H1 (cell line): ENCODE results near the gene DRD5. TPM values are rescaled to one million over a fixed set of nuclear protein-coding genes. Genes with fewer than 3 reads are reported as not detected.

Source experiments
- CTCF ChIA-PET: fragments of 300-600 bp; sonication (Branson Sonifier 250); formaldehyde crosslinking; loops from one replicate; lab custom pipeline; 2021; ENCODE audit not compliant: partially characterized antibody; lab: Charles Lee
- POLR2A ChIA-PET: fragments of 300-600 bp; sonication (Branson Sonifier 250); formaldehyde crosslinking; loops from one replicate; lab custom pipeline; 2021; ENCODE audit warnings: inconsistent platforms; ENCODE audit not compliant: partially characterized antibody; lab: Charles Lee
- DNase-seq, 2 experiments: peaks; one replicate each; pipeline versions ENCODE4 v3.0.0 to v3.0.0-alpha.2; 2010 to 2022; ENCODE audit warnings: low spot score in 2 of 2, low read depth in 1 of 2, mixed read lengths in 1 of 2
- FAIRE-seq: peaks from 2 replicates; lab custom pipeline; 2011; peaks lifted over from hg19 to GRCh38; lab: Jason Lieb, UNC
- H2AFZ ChIP-seq: 2 replicates; pipeline ENCODE4 v1.8.1; 2012; ENCODE audit warnings: low read length, inconsistent platforms
- H2AK5ac ChIP-seq: 2 replicates; pipeline ENCODE4 v1.6.1; 2013; ENCODE audit warnings: low read depth, low read length
- H2BK120ac ChIP-seq: replicated peaks from 2 replicates; pipeline ENCODE3; 2013; ENCODE audit warnings: low read depth, low read length, inconsistent platforms
- H2BK12ac ChIP-seq: 2 replicates; pipeline ENCODE4 v1.6.1; 2013; ENCODE audit warnings: low read depth, low read length
- H2BK15ac ChIP-seq: 2 replicates; pipeline ENCODE4 v1.6.1; 2013; ENCODE audit warnings: low read length
- H2BK20ac ChIP-seq: 2 replicates; pipeline ENCODE4 v1.6.1; 2013; ENCODE audit warnings: low read length
- H2BK5ac ChIP-seq: 2 replicates; pipeline ENCODE4 v1.6.1; 2013; ENCODE audit warnings: low read depth, low read length
- H3K14ac ChIP-seq: 2 replicates; pipeline ENCODE4 v1.6.1; 2013; ENCODE audit warnings: inconsistent platforms; ENCODE audit not compliant: insufficient read length
- H3K18ac ChIP-seq: 2 replicates; pipeline ENCODE4 v1.6.1; 2013; ENCODE audit warnings: low read length; ENCODE audit errors: extremely low read depth
- H3K23ac ChIP-seq: 2 replicates; pipeline ENCODE4 v1.6.1; 2013; ENCODE audit warnings: inconsistent platforms; ENCODE audit not compliant: insufficient read length
- H3K23me2 ChIP-seq: 2 replicates; pipeline ENCODE4 v1.6.1; 2013; ENCODE audit warnings: low read depth, low read length
- H3K27ac ChIP-seq: 2 replicates; pipeline ENCODE4 v1.6.1; 2011; ENCODE audit warnings: low read depth, low read length, inconsistent platforms
- H3K27me3 ChIP-seq, 4 experiments: replicated peaks in 1 of 4; 1 replicate in 1 of 4; 2 replicates in 3 of 4; pipeline versions ENCODE4 v1.6.1 to v1.8.1; 2011 to 2013; ENCODE audit warnings: low read length in 3 of 4, mild to moderate bottlenecking in 3 of 4, inconsistent platforms in 2 of 4, mixed read lengths in 2 of 4, moderate library complexity in 1 of 4; ENCODE audit not compliant: control insufficient read depth in 3 of 4, insufficient read depth in 3 of 4; ENCODE audit errors: extremely low read depth in 1 of 4
- H3K36me3 ChIP-seq, 4 experiments: 2 replicates each; pipeline versions ENCODE4 v1.6.1 to v1.8.1; 2011 to 2013; ENCODE audit warnings: mild to moderate bottlenecking in 4 of 4, low read length in 3 of 4, moderate library complexity in 2 of 4, control low read depth in 1 of 4, inconsistent platforms in 1 of 4; ENCODE audit not compliant: insufficient read depth in 4 of 4, control insufficient read depth in 2 of 4
- H3K4ac ChIP-seq: replicated peaks from 2 replicates; pipeline ENCODE3; 2013; ENCODE audit warnings: low read length, low read depth, mixed read lengths, inconsistent platforms; ENCODE audit not compliant: insufficient read length
- H3K4me1 ChIP-seq, 4 experiments: replicated peaks in 1 of 4; 1 replicate in 1 of 4; 2 replicates in 3 of 4; pipeline versions ENCODE4 v1.6.1 to v1.8.1; 2011 to 2013; ENCODE audit warnings: low read length in 3 of 4, inconsistent platforms in 2 of 4, mixed read lengths in 1 of 4; ENCODE audit not compliant: insufficient read depth in 4 of 4, control insufficient read depth in 3 of 4
- H3K4me2 ChIP-seq, 2 experiments: 2 replicates each; pipeline versions ENCODE4 v1.6.1 to v1.8.1; 2011 to 2013; ENCODE audit warnings: low read depth in 2 of 2, low read length in 2 of 2, control low read depth in 1 of 2, inconsistent platforms in 1 of 2, mild to moderate bottlenecking in 1 of 2; ENCODE audit not compliant: insufficient read depth in 1 of 2
- H3K4me3 ChIP-seq, 4 experiments: fragments of 200-600, 300-600 bp in 1 of 4; sonication (generic), shearing (Covaris generic), sonication (Bioruptor Twin) in 1 of 4; 2 replicates each; pipeline versions ENCODE4 v1.5.1 to v1.8.1; 2011 to 2016; ENCODE audit warnings: low read length in 4 of 4, low read depth in 3 of 4, control low read depth in 2 of 4, inconsistent platforms in 2 of 4, mild to moderate bottlenecking in 2 of 4, mixed read lengths in 1 of 4, moderate library complexity in 1 of 4; ENCODE audit not compliant: insufficient read depth in 2 of 4; ENCODE audit errors: extremely low read depth in 1 of 4
- H3K56ac ChIP-seq: replicated peaks from 2 replicates; pipeline ENCODE3; 2013; ENCODE audit warnings: low read depth, mild to moderate bottlenecking, mixed read lengths, low read length, inconsistent platforms; ENCODE audit not compliant: insufficient read length
- H3K79me1 ChIP-seq: 2 replicates; pipeline ENCODE4 v1.6.1; 2013; ENCODE audit warnings: low read depth, low read length, control low read depth
- H3K79me2 ChIP-seq, 2 experiments: 2 replicates each; pipeline versions ENCODE4 v1.6.1 to v1.8.1; 2012 to 2013; ENCODE audit warnings: low read length in 2 of 2, mild to moderate bottlenecking in 2 of 2, inconsistent platforms in 1 of 2; ENCODE audit not compliant: insufficient read depth in 2 of 2, control insufficient read depth in 1 of 2
- H3K9ac ChIP-seq, 4 experiments: replicated peaks in 1 of 4; 1 replicate in 1 of 4; 2 replicates in 3 of 4; pipeline versions ENCODE4 v1.6.1 to v1.8.1; 2011 to 2013; ENCODE audit warnings: low read depth in 3 of 4, low read length in 3 of 4, control low read depth in 2 of 4, mild to moderate bottlenecking in 2 of 4, moderate library complexity in 2 of 4, inconsistent platforms in 1 of 4; ENCODE audit errors: extremely low read depth in 1 of 4
- H3K9me3 ChIP-seq, 2 experiments: 2 replicates each; pipeline versions ENCODE4 v1.6.1 to v1.8.1; 2012 to 2013; ENCODE audit warnings: mild to moderate bottlenecking in 2 of 2, moderate library complexity in 2 of 2, control low read depth in 1 of 2, inconsistent platforms in 1 of 2, low read depth in 1 of 2, low read length in 1 of 2, mixed read lengths in 1 of 2; ENCODE audit not compliant: insufficient read depth in 2 of 2
- H4K20me1 ChIP-seq, 2 experiments: replicated peaks in 1 of 2; 2 replicates each; pipeline versions ENCODE3 to v1.8.1; 2011 to 2013; ENCODE audit warnings: inconsistent platforms in 2 of 2, low read length in 2 of 2, mild to moderate bottlenecking in 1 of 2; ENCODE audit not compliant: insufficient read depth in 2 of 2, control insufficient read depth in 1 of 2
- H4K5ac ChIP-seq: 2 replicates; pipeline ENCODE4 v1.6.1; 2013; ENCODE audit warnings: low read length, low read depth, mixed read lengths, inconsistent platforms; ENCODE audit not compliant: insufficient read length
- H4K8ac ChIP-seq: 2 replicates; pipeline ENCODE4 v1.8.0; 2013; ENCODE audit warnings: mild to moderate bottlenecking, moderate library complexity, low read length, inconsistent platforms; ENCODE audit not compliant: insufficient read depth; ENCODE audit errors: extremely low read depth
- H4K91ac ChIP-seq: replicated peaks from 2 replicates; pipeline ENCODE3; 2013; ENCODE audit warnings: low read length, mixed read lengths, inconsistent platforms; ENCODE audit not compliant: insufficient read length
- CHD2 ChIP-seq: IDR thresholded peaks from 2 replicates; pipeline ENCODE4 v1.6.1; 2012; ENCODE audit warnings: low read length, improper control_type of control experiment
- GTF2F1 ChIP-seq: IDR thresholded peaks from 2 replicates; pipeline ENCODE4 v1.6.1; 2012; ENCODE audit warnings: low read depth, low read length, improper control_type of control experiment, borderline replicate concordance
- RNF2 ChIP-seq: fragments of 200-900, 300-1000 bp; sonication (generic); IDR thresholded peaks from 2 replicates; pipeline ENCODE4 v1.7.1; 2016; ENCODE audit warnings: borderline replicate concordance, low read depth, mild to moderate bottlenecking, antibody characterized with exemption, low read length; ENCODE audit not compliant: poor library complexity, severe bottlenecking; ENCODE audit errors: missing control alignments
- WGBS, 2 experiments: shearing (Covaris generic) in 1 of 2; methylation state at CpG; one replicate each; pipeline versions ENCODE4 v1.1.6 to v1.1.7; 2013 to 2015; ENCODE audit warnings: low lambda C conversion rate in 2 of 2, mixed read lengths in 2 of 2, inconsistent platforms in 1 of 2, low coverage in 1 of 2, missing lambda C conversion rate in 1 of 2; ENCODE audit not compliant: insufficient replicate concordance in 2 of 2, insufficient coverage in 1 of 2, insufficient read length in 1 of 2; ENCODE audit errors: extremely low coverage in 1 of 2, missing lambda C conversion rate in 1 of 2; 5-methylcytosine and 5-hydroxymethylcytosine counted together
- polyA plus RNA-seq, 7 experiments: library from polyadenylated mRNA; depleted of rRNA in 3 of 7; stranded (reverse) in 5 of 7; unstranded in 2 of 7; fragments of >200 nt in 5 of 7; fragments of 200-250 nt in 2 of 7; gene quantifications; 1 replicate in 5 of 7; 2 replicates in 1 of 7; 4 replicates in 1 of 7; pipeline versions ENCODE4 v1.2.1 to v1.2.3, GENCODE V29; 2011 to 2013; ENCODE audit warnings: missing spikeins in 2 of 7, mixed read lengths in 2 of 7
- total RNA-seq: library from RNA; stranded (reverse); fragmentation: NEBNext Ultra II Directional; extraction: Animal tissue kit (Norgen Biotek cat#: 25700); gene quantifications from 2 replicates; pipeline ENCODE4 v1.2.1, GENCODE V29; 2021

DRD5 gene
- total and polyA plus RNA-seq, 2 of the 8 experiments (the other 6 are each of a cell fraction or from before 2014, with no cell fraction given): 0.11 to 0.21 TPM

DNA sequence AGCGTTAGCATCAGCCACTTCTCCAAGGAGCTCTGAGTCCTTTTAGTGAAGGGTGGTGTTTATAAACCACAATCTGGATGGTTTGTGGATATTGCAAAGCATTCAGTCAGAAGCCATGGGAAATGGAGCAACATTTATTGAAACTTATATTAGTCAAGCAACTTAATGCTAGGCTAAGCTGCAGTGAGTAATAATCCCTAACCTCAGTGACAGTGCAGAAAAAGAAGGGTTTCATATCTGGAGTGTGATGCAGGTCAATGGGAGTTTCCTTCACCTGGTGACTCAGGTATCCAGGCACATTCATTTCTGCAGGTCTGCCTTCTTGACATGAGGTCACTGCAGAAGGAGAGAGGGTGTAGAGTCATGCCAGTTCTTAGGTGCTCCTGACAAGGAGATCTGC lies 10.4 kb upstream of the DRD5 start:
- Histone ChIP-seq H2AFZ (no peak overlapping the region), H3K4me3 (no peak overlapping the region), H3K23me2 (no peaks in the 10 kb centered on the region), H3K4me1 (no peaks in the 10 kb centered on the region), H2BK20ac (no peak overlapping the region), H2AK5ac (no peak overlapping the region), H3K9ac (no peak overlapping the region), H4K5ac (no peak overlapping the region), H3K79me1 (no peaks in the 10 kb centered on the region), H2BK5ac (no peak overlapping the region), H3K4ac (no peak overlapping the region)
- whole genome bisulfite sequencing, 2 experiments: 83% methylated on average over 1 of the region's 1 CpG; no CpG with 5 or more reads in 1 of the 2 experiments
- POLR2A ChIA-PET: no interaction called here
- DNase-seq (no peak), FAIRE-seq (no peak)
- TF ChIP-seq RNF2 (no peak), CHD2 (no peak), GTF2F1 (no peak)
- TF ChIP-seq, all 59 proteins: peak for 0
- Histone ChIP-seq H3K79me2 (no peaks in the 10 kb centered on the region), H2BK120ac (no peak overlapping the region), H3K56ac (no peak overlapping the region), H4K8ac (no peak overlapping the region), H3K27me3 (no peaks in the 10 kb centered on the region), H3K27ac (no peak overlapping the region), H4K91ac (no peak overlapping the region), H3K14ac (no peak overlapping the region), H3K4me2 (no peak overlapping the region), H3K9me3 (no peaks in the 10 kb centered on the region), H4K20me1 (no peaks in the 10 kb centered on the region), H2BK12ac (no peak overlapping the region), H3K23ac (no peak overlapping the region), H2BK15ac (no peak overlapping the region), H3K18ac (no peak overlapping the region), H3K36me3 (no peaks in the 10 kb centered on the region)
- CTCF ChIA-PET: interaction anchor here (0.6 to 1.8 kb wide), 2 partner anchors 110 to 244 kb away, joined by 4 to 5 read pairs; no protein-coding TSS in a partner anchor
